A673 (cell line): ENCODE measurements around the gene DMXL1.
A peak's percentile ranks its signal among the peaks of the same experiment; 100 is the strongest.

Source experiments
- EZH2 ChIP-seq: fragments of 200-600 bp; sonication (generic); IDR thresholded peaks from 2 replicates; pipeline ENCODE4 v1.6.1; 2017; ENCODE audit warnings: borderline replicate concordance, low read depth, mild to moderate bottlenecking, mixed read lengths, antibody characterized with exemption, low read length; ENCODE audit not compliant: poor library complexity, severe bottlenecking
- TF ChIP-seq, protein P1 (sequence below): fragments of 300-800, 200-600 bp; sonication (generic); conservative IDR thresholded peaks from 2 replicates; pipeline ENCODE4 v1.5.1; 2017; ENCODE audit warnings: low read depth, mild to moderate bottlenecking, antibody characterized with exemption, low read length, moderate library complexity, mixed read lengths

DNA sequence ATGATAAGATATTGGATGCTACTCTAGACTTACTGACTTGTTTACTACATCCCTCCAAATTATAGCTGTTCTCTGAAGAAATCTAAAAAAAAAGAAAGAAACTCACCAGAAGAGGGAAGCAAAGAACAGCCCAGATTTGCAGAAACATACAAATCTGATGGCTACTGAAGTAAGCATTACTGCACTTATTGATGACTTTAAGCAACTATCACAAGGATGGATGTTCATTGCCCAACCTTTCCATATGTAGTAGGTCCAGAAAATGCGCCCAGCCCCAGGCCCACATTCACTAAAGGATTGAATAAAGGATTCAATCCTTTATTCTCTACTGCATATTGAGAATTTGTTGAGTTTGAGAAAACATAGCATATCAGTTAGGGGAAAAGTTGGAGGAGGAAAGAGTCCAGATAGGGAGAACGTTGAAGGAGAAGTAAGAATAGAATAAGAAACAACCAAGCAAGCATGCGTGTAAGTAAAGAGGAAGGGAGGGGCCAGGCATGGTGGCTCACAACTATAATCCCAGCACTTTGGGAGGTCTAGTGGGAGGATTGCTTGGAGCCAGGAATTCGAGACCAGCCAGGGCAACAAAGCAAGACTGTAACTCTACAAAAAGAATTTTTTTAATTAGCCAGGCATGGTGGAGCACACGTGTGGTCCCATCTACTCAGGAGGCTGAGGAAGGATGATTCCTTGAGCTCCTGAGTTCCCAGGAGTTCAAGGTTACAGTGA is 48.7 kb upstream of the DMXL1 start:
- TF ChIP-seq, protein P1, sequence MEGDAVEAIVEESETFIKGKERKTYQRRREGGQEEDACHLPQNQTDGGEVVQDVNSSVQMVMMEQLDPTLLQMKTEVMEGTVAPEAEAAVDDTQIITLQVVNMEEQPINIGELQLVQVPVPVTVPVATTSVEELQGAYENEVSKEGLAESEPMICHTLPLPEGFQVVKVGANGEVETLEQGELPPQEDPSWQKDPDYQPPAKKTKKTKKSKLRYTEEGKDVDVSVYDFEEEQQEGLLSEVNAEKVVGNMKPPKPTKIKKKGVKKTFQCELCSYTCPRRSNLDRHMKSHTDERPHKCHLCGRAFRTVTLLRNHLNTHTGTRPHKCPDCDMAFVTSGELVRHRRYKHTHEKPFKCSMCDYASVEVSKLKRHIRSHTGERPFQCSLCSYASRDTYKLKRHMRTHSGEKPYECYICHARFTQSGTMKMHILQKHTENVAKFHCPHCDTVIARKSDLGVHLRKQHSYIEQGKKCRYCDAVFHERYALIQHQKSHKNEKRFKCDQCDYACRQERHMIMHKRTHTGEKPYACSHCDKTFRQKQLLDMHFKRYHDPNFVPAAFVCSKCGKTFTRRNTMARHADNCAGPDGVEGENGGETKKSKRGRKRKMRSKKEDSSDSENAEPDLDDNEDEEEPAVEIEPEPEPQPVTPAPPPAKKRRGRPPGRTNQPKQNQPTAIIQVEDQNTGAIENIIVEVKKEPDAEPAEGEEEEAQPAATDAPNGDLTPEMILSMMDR, result peak; percentile 64
- no peak for TF ChIP-seq EZH2
